Subcutaneous adipose tissue (tissue), 4 donors: ENCODE results near the gene ELFN2. TPM values are rescaled to one million over a fixed set of nuclear protein-coding genes. Genes with fewer than 3 reads are reported as not detected.

Experiments used
- total RNA-seq, 4 donors: library from RNA; depleted of rRNA; stranded (reverse); fragments of >200 nt; gene quantifications; one replicate each; pipeline ENCODE4 v1.1.0, GENCODE V29; 2016
- TF ChIP-seq, protein P1 (sequence below): fragments of 450-650 bp; IDR thresholded peaks from one replicate; pipeline ENCODE4 v1.5.1; 2016; ENCODE audit warnings: low read depth, mild to moderate bottlenecking, control low read depth, antibody characterized with exemption, moderate library complexity

Gene ELFN2
- total RNA-seq, 4 donors from 2014 or later: not detected

DNA sequence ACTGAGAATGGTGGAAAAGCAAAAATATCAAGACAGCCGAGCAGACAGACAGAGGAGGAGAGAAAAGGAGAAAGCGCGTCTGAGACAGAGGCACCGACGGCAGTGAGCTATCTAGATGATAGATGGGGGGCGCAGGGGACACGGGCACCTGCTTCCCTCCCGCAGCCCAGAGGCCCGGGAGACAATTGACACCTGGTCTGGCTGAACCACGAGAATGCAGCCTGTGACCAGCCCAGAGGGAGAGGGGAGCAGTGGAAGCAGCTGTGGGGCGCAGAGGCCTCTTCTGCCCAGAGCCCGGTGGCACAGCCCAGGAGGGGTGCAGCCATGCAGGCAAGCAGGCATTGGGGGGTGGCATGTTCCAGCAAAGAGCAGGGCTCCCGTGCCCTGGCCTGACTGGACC is 48.2 kb downstream of the ELFN2 start:
- TF ChIP-seq, protein P1, sequence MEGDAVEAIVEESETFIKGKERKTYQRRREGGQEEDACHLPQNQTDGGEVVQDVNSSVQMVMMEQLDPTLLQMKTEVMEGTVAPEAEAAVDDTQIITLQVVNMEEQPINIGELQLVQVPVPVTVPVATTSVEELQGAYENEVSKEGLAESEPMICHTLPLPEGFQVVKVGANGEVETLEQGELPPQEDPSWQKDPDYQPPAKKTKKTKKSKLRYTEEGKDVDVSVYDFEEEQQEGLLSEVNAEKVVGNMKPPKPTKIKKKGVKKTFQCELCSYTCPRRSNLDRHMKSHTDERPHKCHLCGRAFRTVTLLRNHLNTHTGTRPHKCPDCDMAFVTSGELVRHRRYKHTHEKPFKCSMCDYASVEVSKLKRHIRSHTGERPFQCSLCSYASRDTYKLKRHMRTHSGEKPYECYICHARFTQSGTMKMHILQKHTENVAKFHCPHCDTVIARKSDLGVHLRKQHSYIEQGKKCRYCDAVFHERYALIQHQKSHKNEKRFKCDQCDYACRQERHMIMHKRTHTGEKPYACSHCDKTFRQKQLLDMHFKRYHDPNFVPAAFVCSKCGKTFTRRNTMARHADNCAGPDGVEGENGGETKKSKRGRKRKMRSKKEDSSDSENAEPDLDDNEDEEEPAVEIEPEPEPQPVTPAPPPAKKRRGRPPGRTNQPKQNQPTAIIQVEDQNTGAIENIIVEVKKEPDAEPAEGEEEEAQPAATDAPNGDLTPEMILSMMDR: no peak

DNA sequence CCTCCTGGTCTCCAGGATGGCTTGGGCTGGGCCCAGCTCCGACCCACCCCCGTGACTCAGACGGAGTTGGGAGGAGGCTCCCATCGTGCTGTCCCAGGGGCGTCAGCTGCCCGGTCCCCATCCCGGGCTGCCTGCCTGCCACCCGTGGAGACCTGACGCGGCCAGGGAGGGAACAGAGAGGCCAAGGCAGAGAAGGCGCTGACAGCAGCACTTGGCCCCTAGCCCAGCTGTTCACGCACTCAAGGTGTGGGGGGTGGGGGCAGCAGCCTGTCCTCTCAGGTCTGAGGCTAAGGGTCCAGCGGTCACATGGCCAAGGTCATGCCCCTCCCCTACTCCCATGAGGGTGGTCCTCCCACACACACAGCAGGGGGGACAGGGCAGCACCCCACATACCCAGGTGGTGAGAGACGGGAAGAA is 48.6 kb downstream of the ELFN2 start:
- TF ChIP-seq, protein P1: no peak

DNA sequence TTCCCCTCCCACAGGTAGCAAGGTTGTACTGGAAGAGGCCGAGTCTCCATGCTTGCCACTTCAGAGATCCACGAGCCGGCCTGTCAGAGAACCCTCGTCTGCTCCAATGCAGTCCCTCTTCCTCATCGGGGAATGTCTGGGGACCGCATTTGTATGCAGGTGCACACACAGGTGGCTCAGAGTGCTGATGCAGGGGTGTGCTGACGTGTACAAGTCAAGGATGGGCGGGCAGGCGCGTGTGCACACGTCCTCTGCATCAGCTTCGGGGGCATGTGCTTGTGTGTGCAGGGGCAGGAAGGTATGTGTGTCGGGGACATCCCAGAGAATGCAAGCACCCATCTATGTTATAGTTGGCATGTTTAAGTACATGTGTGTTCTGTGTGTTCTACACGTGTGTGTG is 49.4 kb downstream of the ELFN2 start:
- TF ChIP-seq, protein P1: no peak

DNA sequence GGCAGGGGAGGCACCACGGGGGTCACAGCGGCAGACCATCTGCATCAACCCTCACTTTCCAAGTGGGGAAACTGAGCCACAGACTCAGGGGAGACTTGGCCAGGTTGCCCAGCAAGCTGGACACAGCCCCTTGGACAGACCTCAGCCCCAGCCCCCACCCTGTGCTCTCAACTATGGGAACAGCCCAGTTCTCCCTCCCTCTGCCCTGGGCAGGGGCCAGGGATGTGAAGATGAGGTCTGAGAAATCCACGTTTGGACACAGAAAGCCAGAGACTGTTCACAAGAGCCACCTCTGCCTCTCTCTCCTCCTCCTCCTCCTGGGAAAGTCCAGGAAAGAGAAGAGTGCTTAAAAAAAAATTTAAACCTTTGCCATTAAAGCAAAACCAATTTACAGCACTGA is 50.1 kb downstream of the ELFN2 start:
- TF ChIP-seq, protein P1: no peak

DNA sequence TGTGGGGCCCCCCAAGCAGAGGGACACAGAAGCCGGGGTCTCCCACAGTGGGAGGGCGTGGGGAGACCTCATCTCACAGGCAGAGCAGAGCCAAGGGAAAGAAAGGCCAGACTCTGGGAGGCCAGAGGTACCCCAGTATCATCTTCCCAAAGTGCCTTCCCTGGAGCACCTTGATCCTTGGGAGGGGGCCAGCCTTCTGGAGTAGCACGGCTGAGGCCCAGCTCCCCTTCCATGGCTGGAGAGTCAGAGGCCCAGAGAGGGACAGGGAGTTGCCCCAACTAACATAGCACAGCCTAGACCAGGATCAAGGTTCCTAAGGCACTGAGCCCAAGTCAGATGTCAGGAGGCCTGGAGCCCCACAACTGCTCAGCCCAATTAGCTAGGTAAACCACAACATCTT is 50.6 kb downstream of the ELFN2 start:
- TF ChIP-seq, protein P1: no peak

DNA sequence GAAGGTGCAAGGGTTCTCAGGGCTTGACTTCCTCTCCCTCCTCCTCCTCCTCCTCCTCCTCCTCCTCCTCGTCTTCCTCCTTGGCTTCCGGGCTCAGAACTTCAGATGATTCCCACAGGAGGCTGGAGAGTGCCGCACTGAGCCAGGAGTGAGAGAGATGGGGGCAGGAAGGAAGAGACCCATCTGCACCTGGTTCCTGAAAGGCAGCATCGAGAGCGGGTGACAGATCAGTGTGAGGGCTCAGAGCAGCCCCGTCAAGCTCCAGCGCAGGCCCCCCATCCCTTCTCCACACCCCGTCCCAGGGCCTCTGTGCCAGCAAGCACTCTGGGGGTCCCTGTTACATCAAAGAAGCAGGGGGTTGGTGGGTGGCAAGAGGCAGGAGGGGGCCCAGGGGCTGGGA is 51.5 kb downstream of the ELFN2 start:
- TF ChIP-seq, protein P1: no peak

DNA sequence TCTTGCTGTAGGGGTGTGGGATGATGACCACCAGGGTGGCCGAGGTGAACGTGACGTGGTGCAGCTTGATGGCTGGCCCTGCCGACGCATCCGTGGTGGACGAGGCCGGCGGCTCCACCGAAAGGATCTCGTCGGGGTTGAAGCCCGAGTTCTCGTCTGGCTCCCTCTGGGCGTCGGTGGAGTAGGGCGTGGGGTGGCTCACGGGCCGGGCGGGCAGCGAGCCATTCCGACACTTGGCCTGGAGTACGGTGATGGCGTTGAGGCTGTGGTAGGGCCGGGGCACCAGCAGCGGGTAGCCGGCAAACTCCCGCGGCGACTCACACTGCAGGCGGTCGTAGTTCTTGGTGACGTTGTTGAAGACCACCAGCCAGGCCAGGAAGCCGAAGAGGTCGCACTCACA is 52.7 kb downstream of the ELFN2 start:
- TF ChIP-seq, protein P1: no peak
